ENCODE results near the gene QSOX1. TPM values are rescaled to one million over a fixed set of nuclear protein-coding genes. Genes with fewer than 3 reads are reported as not detected.
A peak's percentile ranks its signal among the peaks of the same experiment; 100 is the strongest.

Gene QSOX1
- total and polyA plus RNA-seq, 2 of the 4 experiments (the other 2 are of a cell fraction), result 102 to 791 TPM

- Histone ChIP-seq H3K9me3 (ENCODE audit: control insufficient read depth, insufficient read depth, low read length) (no peaks in the 10 kb centered on the region), H3K23ac (ENCODE audit: low read depth, low read length) (peak overlapping the region; percentile 83; the same call in 1 of the 2 replicates), H4K5ac (ENCODE audit: low read depth, low read length) (peak overlapping the region; percentile 99), H2AK5ac (ENCODE audit: low read depth, low read length) (no peak overlapping the region; the same call in 1 of the 2 replicates), H4K8ac (ENCODE audit: low read depth in 2 of 2, low read length in 2 of 2) (peak overlapping the region; percentile 17 to 64; a peak in 3 of 4 replicates), H3K9ac (ENCODE audit: low read depth, low read length) (peak overlapping the region; percentile 75), H3K4me1 (ENCODE audit: control insufficient read depth, insufficient read depth, low read length) (peaks cover 43% of the 10 kb centered on the region), H2BK20ac (ENCODE audit: low read depth, low read length) (peak overlapping the region; percentile 89), H3K4ac (ENCODE audit: low read depth, low read length) (peak overlapping the region; percentile 84), H2AFZ (replicated peaks; ENCODE audit: low read length, poor library complexity) (no peak overlapping the region), H4K91ac (ENCODE audit: insufficient read depth, low read depth, low read length) (peak overlapping the region; percentile 65), H3K56ac (ENCODE audit: extremely low read depth, insufficient read depth, low read length) (no peak overlapping the region), H3K79me1 (ENCODE audit: low read depth in 1 of 2, low read length in 2 of 2) (peaks cover 3 to 26% of the 10 kb centered on the region in 2 experiments), H4K20me1 (ENCODE audit: insufficient read depth, low read length) (no peaks in the 10 kb centered on the region), H3K36me3 (ENCODE audit: control insufficient read depth, insufficient read depth, low read length) (peaks cover 16% of the 10 kb centered on the region), H2BK5ac (ENCODE audit: low read depth, low read length, poor library complexity, severe bottlenecking) (peak overlapping the region; percentile 95), H3K18ac (ENCODE audit: low read depth, low read length) (peak overlapping the region; percentile 100), H3K14ac (replicated peaks; ENCODE audit: low read depth, low read length) (peak overlapping the region; percentile 54), H3K27me3 (ENCODE audit: control insufficient read depth, insufficient read depth, low read length) (no peaks in the 10 kb centered on the region), H3K4me3 (ENCODE audit: insufficient read depth, low read depth, low read length) (no peak overlapping the region), H3K4me2 (ENCODE audit: low read depth, low read length) (peak overlapping the region; percentile 40), H2BK15ac (ENCODE audit: low read depth, low read length) (peak overlapping the region; percentile 24; the same call in 1 of the 3 replicates), H2AK9ac (replicated peaks; ENCODE audit: low read depth, low read length, poor library complexity) (no peak overlapping the region), H2BK120ac (ENCODE audit: low read depth, low read length) (peak overlapping the region; percentile 83), H3K9me1 (ENCODE audit: insufficient read depth, low read length) (peaks cover 18% of the 10 kb centered on the region), H3K27ac (ENCODE audit: insufficient read depth, low read length) (peak overlapping the region; percentile 100; the same call in 1 of the 2 replicates)
- ATAC-seq (ENCODE audit: low read depth) (no peak), DNase-seq (no peak)
- ChIA-PET CTCF (interaction anchor here (1.5 kb wide), 1 partner anchor 11 kb away, joined by 4 read pairs; no protein-coding TSS in a partner anchor), POLR2A (ENCODE audit: unreplicated experiment) (no interaction called here)
- intact Hi-C loops (cut with micrococcal nuclease) (loop anchor here (2.0 kb wide), 1 partner anchor 13 kb away; no protein-coding TSS in a partner anchor), dilution Hi-C loops (cut with HindIII; ENCODE audit: low sequenced_read_pairs, unreplicated experiment) (no loop called here), in situ Hi-C loops (cut with MboI; ENCODE audit: low sequenced_read_pairs) (no loop called here)
- WGBS, 2 experiments (ENCODE audit: extremely low coverage in 2 of 2, insufficient read length in 1 of 2), result no CpG with 5 or more reads among the region's 2 CpGs
- no peak for TF ChIP-seq CTCF (conservative IDR thresholded peaks at IDR 0.05; ENCODE audit: low read depth, low read length)
- TF ChIP-seq POLR2A (IDR thresholded peaks at IDR 0.05; ENCODE audit: low read depth, low read length), result no peak
- TF ChIP-seq FOS (IDR thresholded peaks at IDR 0.05; ENCODE audit: low read depth, low read length), result no peak
- TF ChIP-seq, protein P1, sequence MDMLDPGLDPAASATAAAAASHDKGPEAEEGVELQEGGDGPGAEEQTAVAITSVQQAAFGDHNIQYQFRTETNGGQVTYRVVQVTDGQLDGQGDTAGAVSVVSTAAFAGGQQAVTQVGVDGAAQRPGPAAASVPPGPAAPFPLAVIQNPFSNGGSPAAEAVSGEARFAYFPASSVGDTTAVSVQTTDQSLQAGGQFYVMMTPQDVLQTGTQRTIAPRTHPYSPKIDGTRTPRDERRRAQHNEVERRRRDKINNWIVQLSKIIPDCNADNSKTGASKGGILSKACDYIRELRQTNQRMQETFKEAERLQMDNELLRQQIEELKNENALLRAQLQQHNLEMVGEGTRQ (IDR thresholded peaks at IDR 0.05; ENCODE audit: low read depth, low read length), result no peak
- no peak for TF ChIP-seq RCOR1 (IDR thresholded peaks at IDR 0.05; ENCODE audit: insufficient replicate concordance, low read length)
- no TSS peak for BruUV-seq (replicated peaks)
Observed at GRCh38 chr1:180112091-180112490, 42.6 kb upstream of the QSOX1 start.
